Endodermal cell (in vitro differentiated cells): ENCODE data around the gene ATP10B. TPM values are rescaled to one million over a fixed set of nuclear protein-coding genes. Genes with fewer than 3 reads are reported as not detected.
A peak's percentile ranks its signal among the peaks of the same experiment; 100 is the strongest.

Experiments
- DNase-seq: peaks from one replicate; pipeline ENCODE4 v3.0.0-alpha.2; 2017
- H3K27ac ChIP-seq: 2 replicates; pipeline ENCODE4 v1.5.1; 2013; ENCODE audit warnings: mild to moderate bottlenecking, low read depth, low read length, moderate library complexity
- H3K27me3 ChIP-seq: 2 replicates; pipeline ENCODE4 v1.6.1; 2013; ENCODE audit warnings: mild to moderate bottlenecking, low read length, moderate library complexity; ENCODE audit not compliant: insufficient read depth, control insufficient read depth, poor library complexity, severe bottlenecking
- H3K36me3 ChIP-seq: 2 replicates; pipeline ENCODE4 v1.7.0; 2013; ENCODE audit warnings: mild to moderate bottlenecking, low read length, moderate library complexity; ENCODE audit not compliant: control insufficient read depth, insufficient read depth
- H3K4me1 ChIP-seq: one replicate; pipeline ENCODE4 v1.7.0; 2013; ENCODE audit warnings: low read length; ENCODE audit not compliant: control insufficient read depth, insufficient read depth
- H3K4me3 ChIP-seq: 2 replicates; pipeline ENCODE4 v1.5.1; 2013; ENCODE audit warnings: mild to moderate bottlenecking, low read length, moderate library complexity
- H3K9ac ChIP-seq: 2 replicates; pipeline ENCODE4 v1.6.1; 2013; ENCODE audit warnings: mild to moderate bottlenecking, low read length, moderate library complexity; ENCODE audit not compliant: poor library complexity, severe bottlenecking; ENCODE audit errors: extremely low read depth
- H3K9me3 ChIP-seq: 2 replicates; pipeline ENCODE4 v1.6.1; 2013; ENCODE audit warnings: mild to moderate bottlenecking, low read length, moderate library complexity; ENCODE audit not compliant: control insufficient read depth
- H3K27ac Mint-ChIP-seq: 2 replicates; pipeline ENCODE4 v1.8.0; 2020; ENCODE audit warnings: mixed read lengths
- H3K27me3 Mint-ChIP-seq: 2 replicates; pipeline ENCODE4 v1.8.0; 2021; ENCODE audit warnings: mild to moderate bottlenecking, mixed read lengths; ENCODE audit not compliant: insufficient read depth
- H3K36me3 Mint-ChIP-seq: 2 replicates; pipeline ENCODE4 v1.8.0; 2020; ENCODE audit warnings: low read depth, mixed read lengths
- H3K4me1 Mint-ChIP-seq: 2 replicates; pipeline ENCODE4 v1.8.0; 2020; ENCODE audit warnings: mixed read lengths
- H3K4me3 Mint-ChIP-seq: 2 replicates; pipeline ENCODE4 v1.8.0; 2020; ENCODE audit warnings: mild to moderate bottlenecking, moderate library complexity, mixed read lengths
- H3K9me3 Mint-ChIP-seq: 2 replicates; pipeline ENCODE4 v1.8.0; 2020; ENCODE audit warnings: mild to moderate bottlenecking, mixed read lengths
- WGBS, 2 experiments: methylation state at CpG; one replicate each; pipeline versions ENCODE4 v1.1.5 to v1.1.7; 2013; ENCODE audit warnings: missing lambda C conversion rate in 2 of 2, mixed read lengths in 1 of 2; ENCODE audit not compliant: insufficient coverage in 1 of 2, insufficient read length in 1 of 2; 5-methylcytosine and 5-hydroxymethylcytosine counted together
- total RNA-seq, 2 donors: library from RNA; stranded (reverse); fragmentation: NEBNext Ultra II Directional in 1 of 2; extraction: Animal tissue kit (Norgen Biotek cat#: 25700) in 1 of 2; gene quantifications; 2 replicates in 1 of 2; 3 replicates in 1 of 2; pipeline ENCODE4 v1.2.1, GENCODE V29; 2021
- TF ChIP-seq, protein P1 (sequence below): fragments of 200-600 bp; sonication (generic); conservative IDR thresholded peaks from 2 replicates; pipeline ENCODE4 v1.5.0; 2021; ENCODE audit warnings: antibody characterized with exemption, mild to moderate bottlenecking

Gene ATP10B
- total RNA-seq, 2 donors from 2014 or later: 0.15 to 0.38 TPM

GRCh38 chr5:160655717-160656116, 196.3 kb downstream of the ATP10B start:
- peaks cover 9% of the 10 kb centered on the region for H3K9me3 ChIP-seq
- H3K4me3 ChIP-seq: no peak overlapping the region
- H3K27me3 ChIP-seq: no peaks in the 10 kb centered on the region
- H3K9me3 Mint-ChIP-seq: no peaks in the 10 kb centered on the region
- H3K27me3 Mint-ChIP-seq: no peaks in the 10 kb centered on the region
- WGBS, 2 experiments: 94 to 100% methylated on average over 6 to 8 of the region's 8 CpGs
- H3K4me3 Mint-ChIP-seq: no peak overlapping the region
- TF ChIP-seq, protein P1, sequence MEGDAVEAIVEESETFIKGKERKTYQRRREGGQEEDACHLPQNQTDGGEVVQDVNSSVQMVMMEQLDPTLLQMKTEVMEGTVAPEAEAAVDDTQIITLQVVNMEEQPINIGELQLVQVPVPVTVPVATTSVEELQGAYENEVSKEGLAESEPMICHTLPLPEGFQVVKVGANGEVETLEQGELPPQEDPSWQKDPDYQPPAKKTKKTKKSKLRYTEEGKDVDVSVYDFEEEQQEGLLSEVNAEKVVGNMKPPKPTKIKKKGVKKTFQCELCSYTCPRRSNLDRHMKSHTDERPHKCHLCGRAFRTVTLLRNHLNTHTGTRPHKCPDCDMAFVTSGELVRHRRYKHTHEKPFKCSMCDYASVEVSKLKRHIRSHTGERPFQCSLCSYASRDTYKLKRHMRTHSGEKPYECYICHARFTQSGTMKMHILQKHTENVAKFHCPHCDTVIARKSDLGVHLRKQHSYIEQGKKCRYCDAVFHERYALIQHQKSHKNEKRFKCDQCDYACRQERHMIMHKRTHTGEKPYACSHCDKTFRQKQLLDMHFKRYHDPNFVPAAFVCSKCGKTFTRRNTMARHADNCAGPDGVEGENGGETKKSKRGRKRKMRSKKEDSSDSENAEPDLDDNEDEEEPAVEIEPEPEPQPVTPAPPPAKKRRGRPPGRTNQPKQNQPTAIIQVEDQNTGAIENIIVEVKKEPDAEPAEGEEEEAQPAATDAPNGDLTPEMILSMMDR: no peak
- H3K36me3 Mint-ChIP-seq: no peaks in the 10 kb centered on the region
- H3K4me1 ChIP-seq: peaks cover 6% of the 10 kb centered on the region
- H3K4me1 Mint-ChIP-seq: peaks cover 13% of the 10 kb centered on the region
- H3K27ac ChIP-seq: no peak overlapping the region
- H3K27ac Mint-ChIP-seq: no peak overlapping the region
- no peak for DNase-seq
- H3K36me3 ChIP-seq: no peaks in the 10 kb centered on the region
- H3K9ac ChIP-seq: no peak overlapping the region

DNA sequence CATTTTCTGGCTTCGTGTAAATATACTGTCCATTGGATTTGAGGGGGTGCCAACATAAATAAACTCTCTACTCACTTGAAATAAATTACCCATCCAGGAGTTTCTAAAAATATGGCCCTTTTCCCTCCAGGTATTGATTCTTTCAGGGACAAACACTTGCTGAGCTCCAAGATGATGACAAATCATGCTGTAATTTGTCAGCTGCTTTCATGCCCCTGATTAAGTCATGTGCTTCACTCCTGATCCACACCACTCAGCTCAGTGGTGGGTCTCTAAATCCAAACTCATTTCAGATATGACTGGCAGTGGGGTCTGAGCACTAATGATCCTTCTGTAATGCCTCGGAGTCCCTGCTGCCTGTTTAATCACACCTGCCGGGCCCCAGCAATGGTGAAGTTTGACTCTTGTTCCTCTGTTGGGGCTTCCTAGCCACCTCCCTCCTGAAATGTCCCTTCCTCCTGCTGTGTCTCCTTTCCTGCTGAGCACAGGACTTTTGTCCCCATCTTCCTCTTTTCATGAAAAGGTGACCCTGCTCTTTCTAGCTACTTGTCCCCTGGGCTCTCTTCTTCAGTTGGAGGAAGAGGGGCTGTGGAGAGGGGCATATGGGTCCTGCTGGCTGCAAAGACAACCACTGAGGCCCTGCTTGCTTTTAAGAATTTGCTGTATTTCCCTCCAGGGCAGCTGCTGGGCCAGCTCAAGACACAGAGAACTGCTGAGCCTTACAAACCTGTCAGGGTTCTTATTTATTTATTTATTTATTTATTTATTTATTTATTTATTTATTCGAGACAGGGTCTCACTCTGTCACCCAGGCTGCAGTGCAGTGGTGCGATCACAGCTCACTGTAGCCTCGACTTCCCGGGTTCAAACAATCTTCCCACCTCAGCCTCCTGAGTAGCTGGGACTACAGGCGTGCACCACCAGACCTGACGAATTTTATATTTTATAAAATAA, 200.0 kb downstream of the ATP10B start:
- H3K27ac ChIP-seq: no peak overlapping the region
- Mint-ChIP-seq H3K36me3 (no peaks in the 10 kb centered on the region), H3K4me1 (peaks cover 14% of the 10 kb centered on the region), H3K9me3 (no peaks in the 10 kb centered on the region), H3K27me3 (no peaks in the 10 kb centered on the region), H3K27ac (no peak overlapping the region), H3K4me3 (no peak overlapping the region)
- peaks cover 2% of the 10 kb centered on the region for H3K4me1 ChIP-seq
- H3K27me3 ChIP-seq: no peaks in the 10 kb centered on the region
- H3K9ac ChIP-seq: no peak overlapping the region
- no peak for DNase-seq
- H3K36me3 ChIP-seq: no peaks in the 10 kb centered on the region
- peaks cover 16% of the 10 kb centered on the region for H3K9me3 ChIP-seq
- no peak overlapping the region for H3K4me3 ChIP-seq
- TF ChIP-seq, protein P1: no peak
- WGBS, 2 experiments: 91 to 95% methylated on average over 6 to 7 of the region's 9 CpGs

DNA sequence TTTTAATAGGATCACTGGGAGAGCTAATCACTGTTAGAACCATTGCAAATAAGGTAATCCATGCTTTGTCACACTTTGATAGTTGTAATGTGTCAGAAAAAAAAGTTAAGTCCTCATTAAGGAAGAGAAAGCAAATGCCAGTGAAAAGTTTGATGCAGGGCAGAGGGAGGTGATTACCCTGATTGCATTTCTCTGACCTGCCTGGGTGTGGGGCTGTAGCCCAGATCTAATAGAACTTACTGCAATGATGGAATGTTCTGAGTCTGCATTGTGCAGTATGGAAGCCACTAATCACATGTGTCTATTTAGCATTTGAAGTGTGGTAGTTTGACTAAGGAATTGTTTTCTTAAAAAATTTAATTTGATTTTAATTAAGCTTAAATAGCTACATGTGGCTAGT, 202.7 kb downstream of the ATP10B start:
- Mint-ChIP-seq H3K36me3 (no peaks in the 10 kb centered on the region), H3K27ac (no peak overlapping the region), H3K27me3 (no peaks in the 10 kb centered on the region), H3K9me3 (no peaks in the 10 kb centered on the region), H3K4me1 (peaks cover 14% of the 10 kb centered on the region), H3K4me3 (no peak overlapping the region)
- TF ChIP-seq, protein P1: peak; percentile 76
- Histone ChIP-seq H3K9ac (no peak overlapping the region), H3K27me3 (no peaks in the 10 kb centered on the region), H3K9me3 (peaks cover 16% of the 10 kb centered on the region), H3K4me1 (no peaks in the 10 kb centered on the region), H3K36me3 (no peaks in the 10 kb centered on the region), H3K27ac (no peak overlapping the region), H3K4me3 (no peak overlapping the region)
- peak; percentile 73 for DNase-seq
